Neural progenitor cell (in vitro differentiated cells): ENCODE results near the gene MIOX. TPM values are rescaled to one million over a fixed set of nuclear protein-coding genes. Genes with fewer than 3 reads are reported as not detected.

ENCODE experiments used
- DNase-seq: peaks from one replicate; pipeline ENCODE4 v3.0.0-alpha.2; 2016; ENCODE audit warnings: low spot score
- H2AFZ ChIP-seq: fragments of 200-600 bp; sonication (generic); replicated peaks from 2 replicates; pipeline ENCODE4 v1.6.1; 2016; ENCODE audit warnings: antibody characterized with exemption
- H3F3A ChIP-seq: fragments of 200-600 bp; sonication (generic); 2 replicates; pipeline ENCODE4 v1.6.1; 2016; ENCODE audit warnings: antibody characterized with exemption, low read depth
- H3K27ac ChIP-seq: fragments of 200-600 bp; sonication (generic); 2 replicates; pipeline ENCODE4 v1.5.1; 2016; ENCODE audit warnings: mild to moderate bottlenecking
- H3K27me3 ChIP-seq: fragments of 200-600 bp; sonication (generic); 2 replicates; pipeline ENCODE4 v1.6.1; 2016; ENCODE audit warnings: mild to moderate bottlenecking, moderate library complexity
- H3K36me3 ChIP-seq: fragments of 200-600 bp; sonication (generic); 2 replicates; pipeline ENCODE4 v1.5.1; 2016
- H3K4me1 ChIP-seq: fragments of 200-600 bp; sonication (generic); 2 replicates; pipeline ENCODE4 v1.6.1; 2016; ENCODE audit warnings: mixed run types
- H3K4me2 ChIP-seq: fragments of 200-600 bp; sonication (generic); 2 replicates; pipeline ENCODE4 v1.6.1; 2016
- H3K4me3 ChIP-seq: fragments of 200-600 bp; sonication (generic); 2 replicates; pipeline ENCODE4 v1.5.1; 2016
- H3K79me2 ChIP-seq: fragments of 200-600 bp; sonication (generic); 2 replicates; pipeline ENCODE4 v1.6.1; 2016; ENCODE audit warnings: low read depth
- H3K9ac ChIP-seq: fragments of 200-600 bp; sonication (generic); 2 replicates; pipeline ENCODE4 v1.6.1; 2016
- H3K9me3 ChIP-seq: fragments of 200-600 bp; sonication (generic); 2 replicates; pipeline ENCODE4 v1.5.1; 2016; ENCODE audit warnings: low read depth
- H4K20me1 ChIP-seq: fragments of 200-600 bp; sonication (generic); 2 replicates; pipeline ENCODE4 v1.6.1; 2016; ENCODE audit warnings: low read depth
- H3K27ac Mint-ChIP-seq: 3 replicates; pipeline ENCODE4 v1.8.0; 2021; ENCODE audit warnings: mixed read lengths
- H3K27me3 Mint-ChIP-seq: 2 replicates; pipeline ENCODE4 v1.8.0; 2022; ENCODE audit warnings: low read depth, mild to moderate bottlenecking, inconsistent platforms, moderate library complexity, mixed read lengths; ENCODE audit not compliant: insufficient read depth
- H3K36me3 Mint-ChIP-seq: 3 replicates; pipeline ENCODE4 v1.8.0; 2021; ENCODE audit warnings: mixed read lengths
- H3K4me1 Mint-ChIP-seq: 3 replicates; pipeline ENCODE4 v1.8.0; 2021; ENCODE audit warnings: mixed read lengths
- H3K4me3 Mint-ChIP-seq: 3 replicates; pipeline ENCODE4 v1.8.0; 2021; ENCODE audit warnings: mild to moderate bottlenecking, moderate library complexity, mixed read lengths
- H3K9me3 Mint-ChIP-seq: 3 replicates; pipeline ENCODE4 v1.8.0; 2020; ENCODE audit warnings: mixed read lengths
- CTCF ChIP-seq: fragments of 200-600 bp; sonication (generic); IDR thresholded peaks from 2 replicates; pipeline ENCODE4 v1.5.1; 2017; ENCODE audit warnings: antibody characterized with exemption, mild to moderate bottlenecking
- EZH2 ChIP-seq: fragments of 200-600 bp; sonication (generic); IDR thresholded peaks from 2 replicates; pipeline ENCODE4 v1.6.1; 2017; ENCODE audit warnings: antibody characterized with exemption, mild to moderate bottlenecking, moderate library complexity
- EZH2phosphoT487 ChIP-seq: fragments of 200-600 bp; sonication (generic); IDR thresholded peaks from 2 replicates; pipeline ENCODE4 v1.6.1; 2017; ENCODE audit warnings: antibody characterized with exemption
- total RNA-seq: library from RNA; depleted of rRNA; stranded (reverse); fragments of >200 nt; gene quantifications from 2 replicates; pipeline ENCODE4 v1.2.3, GENCODE V29; 2015; ENCODE audit warnings: low replicate concordance

Gene MIOX
- total RNA-seq, 1 donor from 2014 or later, result not detected

- no peak for DNase-seq
- no peaks in the 10 kb centered on the region for H3K27me3 ChIP-seq
- H3K27ac ChIP-seq, result no peak overlapping the region
- peak overlapping the region; percentile 72 for H3K4me3 ChIP-seq
- no peaks in the 10 kb centered on the region for H3K27me3 Mint-ChIP-seq
- no peaks in the 10 kb centered on the region for H3K9me3 ChIP-seq
- H3K79me2 ChIP-seq, result peaks cover 33% of the 10 kb centered on the region
- TF ChIP-seq EZH2 (no peak), EZH2phosphoT487 (no peak), CTCF (no peak)
- peaks cover 16% of the 10 kb centered on the region for H3K4me1 ChIP-seq
- H3K4me1 Mint-ChIP-seq, result peaks cover 11% of the 10 kb centered on the region
- H3K36me3 Mint-ChIP-seq, result peaks cover 2% of the 10 kb centered on the region
- no peak overlapping the region for H2AFZ ChIP-seq
- no peaks in the 10 kb centered on the region for H3K9me3 Mint-ChIP-seq
- H3K36me3 ChIP-seq, result no peaks in the 10 kb centered on the region
- H3F3A ChIP-seq, result peaks cover 6% of the 10 kb centered on the region
- no peak overlapping the region for H3K9ac ChIP-seq
- H4K20me1 ChIP-seq, result peaks cover 25% of the 10 kb centered on the region
- peak overlapping the region; percentile 98 for H3K4me2 ChIP-seq
- H3K4me3 Mint-ChIP-seq, result peak overlapping the region; percentile 97
- H3K27ac Mint-ChIP-seq, result no peak overlapping the region
Measured at GRCh38 chr22:50505776-50506610, 19.3 kb downstream of the MIOX start.

- H3K27me3 ChIP-seq, result no peaks in the 10 kb centered on the region
- TF ChIP-seq EZH2 (no peak), EZH2phosphoT487 (no peak), CTCF (no peak)
- no peaks in the 10 kb centered on the region for H3K36me3 ChIP-seq
- Mint-ChIP-seq H3K36me3 (peaks cover 2% of the 10 kb centered on the region), H3K9me3 (no peaks in the 10 kb centered on the region), H3K27ac (no peak overlapping the region), H3K4me3 (peak overlapping the region; percentile 97), H3K27me3 (no peaks in the 10 kb centered on the region), H3K4me1 (peaks cover 11% of the 10 kb centered on the region)
- peak overlapping the region; percentile 84 for H2AFZ ChIP-seq
- peak; percentile 42 for DNase-seq
- peaks cover 6% of the 10 kb centered on the region for H3F3A ChIP-seq
- H3K4me3 ChIP-seq, result peak overlapping the region; percentile 72
- peaks cover 25% of the 10 kb centered on the region for H4K20me1 ChIP-seq
- H3K27ac ChIP-seq, result no peak overlapping the region
- H3K9me3 ChIP-seq, result no peaks in the 10 kb centered on the region
- H3K4me2 ChIP-seq, result peak overlapping the region; percentile 98
- H3K4me1 ChIP-seq, result peaks cover 16% of the 10 kb centered on the region
- peak overlapping the region; percentile 61 for H3K9ac ChIP-seq
- peaks cover 39% of the 10 kb centered on the region for H3K79me2 ChIP-seq
Measured at GRCh38 chr22:50506611-50507420, 20.2 kb downstream of the MIOX start.

GRCh38 chr22:50507421-50507990, 20.8 kb downstream of the MIOX start, which contains the start of gene LMF2:
Gene LMF2 (minus strand): TSS chr22:50507702. CDS start chr22:50507675, 27 bp downstream.
- Histone ChIP-seq H3K9me3 (no peaks in the 10 kb centered on the region), H3F3A (peaks cover 6% of the 10 kb centered on the region), H3K4me2 (peak within 1 kb of the TSS; percentile 98), H3K36me3 (no peaks in the 10 kb centered on the region), H3K4me3 (peak within 1 kb of the TSS; percentile 75), H3K27ac (peak within 1 kb of the TSS; percentile 61), H2AFZ (peak within 1 kb of the TSS; percentile 84), H3K4me1 (peaks cover 16% of the 10 kb centered on the region), H3K27me3 (no peaks in the 10 kb centered on the region), H3K79me2 (peaks cover 46% of the 10 kb centered on the region), H4K20me1 (peaks cover 25% of the 10 kb centered on the region), H3K9ac (peak within 1 kb of the TSS; percentile 73)
- Mint-ChIP-seq H3K36me3 (peaks cover 4% of the 10 kb centered on the region), H3K27ac (peak within 1 kb of the TSS; percentile 91), H3K4me3 (peak within 1 kb of the TSS; percentile 97), H3K27me3 (peaks cover 3% of the 10 kb centered on the region), H3K4me1 (peaks cover 11% of the 10 kb centered on the region), H3K9me3 (no peaks in the 10 kb centered on the region)
- TF ChIP-seq EZH2phosphoT487 (no peak), EZH2 (no peak), CTCF (no peak)
- no peak for DNase-seq
